ENCODE measurements around the gene NDUFS7.

GRCh38 chr19:1440418-1440801 is 56.7 kb downstream of the NDUFS7 start:
- TF ChIP-seq CTCF (IDR thresholded peaks at IDR 0.05) (no peak), POLR2A (IDR thresholded peaks at IDR 0.05) (no peak)
